HG03045 (cell line): Measurements from ENCODE around the gene CCL15.
"Not testable (repeated sequence)": the region's sequence is repeated elsewhere in the genome, so short reads cannot be mapped to it uniquely, and the experiment has no call there.

ENCODE experiments used
- ATAC-seq: cut with Tn5 transposase; IDR thresholded peaks from one replicate; pipeline ENCODE4 v1.9.1; 2021; ENCODE audit warnings: mild to moderate bottlenecking, moderate library complexity; ENCODE audit not compliant: unreplicated experiment

Gene CCL15, protein sequence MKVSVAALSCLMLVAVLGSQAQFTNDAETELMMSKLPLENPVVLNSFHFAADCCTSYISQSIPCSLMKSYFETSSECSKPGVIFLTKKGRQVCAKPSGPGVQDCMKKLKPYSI

DNA sequence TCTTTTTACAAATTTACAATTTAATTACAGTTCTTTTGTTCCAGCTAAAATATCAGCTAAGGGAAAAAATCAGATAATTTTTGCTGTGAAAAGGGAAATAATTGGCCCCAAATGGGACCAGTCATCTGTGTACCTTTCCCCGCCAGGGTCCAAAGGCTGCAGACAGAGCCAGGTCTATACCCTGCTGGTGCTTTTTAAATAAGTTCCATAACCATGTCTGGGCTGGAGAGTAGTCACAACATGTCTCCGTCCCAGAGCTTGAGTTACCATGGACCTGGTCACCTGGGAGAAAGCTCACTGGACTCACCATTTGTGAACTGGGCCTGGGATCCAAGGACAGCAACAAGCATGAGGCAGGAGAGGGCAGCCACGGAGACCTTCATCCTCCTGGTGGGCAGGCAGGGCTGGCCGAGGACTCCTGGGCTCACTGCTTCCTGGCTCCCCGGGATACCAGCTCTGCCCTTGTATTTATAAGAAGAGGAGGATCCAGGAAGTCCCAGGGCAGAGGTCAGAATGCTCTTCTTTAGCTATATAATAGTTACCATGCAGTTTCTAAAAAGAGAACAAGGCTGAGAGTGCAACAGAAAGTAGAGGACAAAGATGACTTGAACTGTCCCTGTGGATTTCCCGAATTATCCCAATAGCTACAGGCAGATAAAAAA is at the start of gene CCL15:
Gene CCL15 (minus strand): TSS at position 444 of the 662 bp plus-strand sequence. CDS start 61 bp downstream, at position 383.
- no peak for ATAC-seq

DNA sequence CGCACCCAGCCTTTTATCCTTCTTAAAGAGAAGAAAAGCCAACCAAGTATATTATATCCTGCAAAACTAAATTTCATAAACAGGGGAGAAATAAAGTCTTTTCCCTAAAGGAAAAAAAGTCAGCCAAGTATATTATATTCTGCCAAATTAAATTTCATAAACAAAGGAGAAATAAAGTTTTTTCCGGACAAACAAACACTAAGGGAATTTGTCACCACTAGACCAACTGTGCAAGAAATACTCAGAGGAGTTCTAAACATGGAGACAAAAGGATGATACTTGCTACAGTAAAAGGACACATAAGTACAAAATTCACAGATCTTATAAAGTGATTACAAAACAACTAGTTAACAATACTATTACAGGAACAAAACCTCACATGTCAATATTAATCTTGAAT is 48.3 kb upstream of the CCL15 start:
- ATAC-seq = no peak

DNA sequence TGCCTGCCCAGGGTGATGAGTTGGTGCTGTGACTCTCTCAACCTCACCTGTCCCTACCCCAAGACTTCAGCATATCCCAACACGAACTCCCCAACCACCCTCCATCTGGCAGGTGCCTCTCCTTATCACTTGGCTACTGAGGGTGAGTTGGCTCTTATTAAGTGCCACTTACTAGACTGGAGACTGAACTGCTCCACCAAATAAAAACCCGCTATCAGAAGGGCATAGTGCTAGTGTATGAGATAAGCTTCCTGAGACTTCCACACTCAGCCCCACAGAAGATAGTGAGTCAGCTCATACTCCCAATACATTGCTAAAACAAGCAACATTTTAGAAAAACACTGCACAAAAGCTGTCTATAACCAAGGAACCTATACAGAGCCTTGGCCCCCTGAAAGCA is 46.7 kb upstream of the CCL15 start:
- ATAC-seq = no peak

DNA sequence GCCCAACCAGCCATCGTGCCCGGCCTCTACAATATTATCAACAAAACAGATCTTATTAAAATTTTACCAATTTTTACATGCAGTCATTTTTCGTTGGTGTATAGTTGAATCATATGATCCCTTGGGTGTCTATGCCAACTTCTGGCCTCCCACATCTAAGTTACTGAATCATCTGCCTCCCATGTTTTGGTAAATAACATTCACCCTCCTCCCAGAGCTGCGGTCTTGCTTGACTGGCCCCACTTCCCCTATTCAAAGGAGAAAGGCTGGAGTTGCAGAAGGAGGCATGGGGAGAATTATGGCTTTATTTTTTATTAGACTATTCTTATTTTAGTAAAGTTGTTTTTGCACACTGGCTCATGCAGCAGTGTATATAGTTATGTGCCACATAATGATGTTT is 34.9 kb upstream of the CCL15 start:
- ATAC-seq = no peak

DNA sequence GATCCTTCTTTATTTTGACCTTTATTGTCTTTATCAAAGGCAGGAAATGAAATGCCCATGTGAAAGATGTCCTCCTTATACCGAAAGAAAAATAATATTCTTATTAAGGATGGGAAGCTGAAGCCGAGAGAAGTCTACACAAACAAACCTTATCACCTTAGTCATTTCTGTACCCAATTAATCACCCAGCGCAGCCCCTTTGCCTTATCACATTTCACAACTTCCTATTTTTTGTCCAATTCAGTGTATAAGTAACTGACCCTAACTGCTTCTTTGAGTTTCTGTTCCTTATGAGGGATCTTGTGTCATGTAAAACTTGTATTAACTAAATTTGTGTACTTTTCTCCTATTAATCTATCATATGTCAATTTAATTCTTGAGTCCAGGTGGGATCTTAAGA is 32.8 kb upstream of the CCL15 start:
- no peak for ATAC-seq

DNA sequence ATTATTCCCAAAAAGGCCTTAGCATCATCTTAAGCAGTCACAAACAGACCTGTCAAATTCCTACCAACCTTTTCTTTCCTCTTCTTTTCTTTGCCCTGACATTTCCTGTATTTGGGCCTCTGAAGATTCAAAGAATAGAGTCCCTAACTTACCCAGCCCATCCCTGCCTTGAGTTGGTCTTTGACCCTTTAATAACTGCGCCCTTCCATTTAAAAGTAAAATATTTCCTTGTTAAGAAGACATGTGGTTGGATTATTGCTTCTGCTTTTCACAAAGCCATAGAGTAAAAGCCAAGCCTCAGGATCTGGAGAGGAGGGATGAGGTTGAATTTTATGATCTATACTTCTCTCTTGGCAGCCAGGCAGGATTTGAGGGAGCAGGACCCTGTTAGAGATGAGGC is 29.6 kb upstream of the CCL15 start:
- no peak for ATAC-seq

DNA sequence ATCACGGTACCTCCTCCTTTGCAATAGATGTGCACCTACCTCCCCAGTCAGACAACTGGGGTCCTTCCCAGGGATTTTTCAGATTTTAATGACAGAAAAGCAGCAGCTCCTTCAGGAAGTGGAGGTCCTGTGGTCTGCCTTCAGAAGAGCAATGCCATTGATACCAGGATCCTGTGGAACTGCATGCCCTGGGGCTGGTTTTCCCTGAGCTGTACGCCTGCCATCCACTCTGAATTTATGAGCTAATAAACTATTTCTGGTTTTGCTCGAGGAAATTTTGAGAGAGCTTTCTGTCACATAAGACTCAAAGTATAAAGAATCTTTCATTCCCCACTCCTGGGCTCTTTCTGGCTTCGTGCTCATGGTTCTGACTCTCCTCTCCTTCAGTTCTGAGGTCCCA is 26.4 kb upstream of the CCL15 start:
- no peak for ATAC-seq

DNA sequence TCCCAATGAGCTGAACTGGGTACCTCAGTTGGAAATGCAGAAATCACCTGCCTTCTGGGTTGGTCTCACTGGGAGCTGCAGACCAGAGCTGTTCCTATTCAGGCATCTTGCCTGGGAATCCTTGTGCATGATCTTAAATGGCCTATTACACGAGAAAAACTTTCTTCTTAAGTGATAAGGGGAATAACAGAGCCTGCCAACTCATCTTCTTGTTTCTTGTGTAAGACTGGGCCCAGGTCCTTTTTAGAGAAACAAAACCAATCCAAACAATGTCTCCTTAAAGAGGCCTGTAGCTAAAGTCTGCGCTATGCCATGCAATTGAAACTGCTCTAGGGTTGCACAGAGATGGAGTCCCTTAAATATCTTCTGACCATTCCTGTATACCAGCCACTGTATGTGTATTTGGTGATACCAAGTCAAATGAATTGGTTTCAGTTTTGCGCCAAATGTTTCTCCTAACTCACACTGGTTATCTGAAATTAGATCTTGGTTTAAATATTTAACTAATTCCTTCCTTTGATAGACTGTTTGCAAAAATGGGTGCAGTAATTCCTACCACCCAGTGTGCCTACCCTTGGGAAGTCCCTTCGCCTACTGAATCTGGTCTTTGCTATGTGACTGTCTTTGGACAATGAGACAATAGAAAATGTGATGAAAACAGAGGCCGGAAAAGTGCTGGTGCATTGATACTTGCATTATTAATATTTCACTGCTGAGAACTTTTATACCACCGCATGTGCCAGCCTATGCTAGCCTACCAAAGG is 22.9 kb upstream of the CCL15 start:
- no peak for ATAC-seq

DNA sequence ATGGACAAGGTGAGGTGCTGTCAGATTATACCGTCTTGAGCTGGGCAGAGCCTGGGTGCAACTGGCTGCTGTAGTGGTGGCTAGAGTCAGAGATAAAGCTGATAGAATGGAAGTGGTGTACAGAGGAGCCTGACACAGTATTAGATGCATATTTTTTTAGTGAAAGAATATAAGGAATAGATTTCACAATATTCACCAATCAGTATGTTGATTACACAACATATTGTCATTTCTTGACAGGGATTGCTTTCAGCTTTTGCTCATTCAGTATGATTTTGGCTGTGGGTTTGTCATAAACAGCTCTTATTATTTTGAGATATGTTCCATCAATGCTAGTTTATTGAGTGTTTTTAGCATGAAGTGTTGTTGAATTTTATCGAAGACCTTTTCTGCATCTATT is 18.1 kb upstream of the CCL15 start:
- no peak for ATAC-seq

DNA sequence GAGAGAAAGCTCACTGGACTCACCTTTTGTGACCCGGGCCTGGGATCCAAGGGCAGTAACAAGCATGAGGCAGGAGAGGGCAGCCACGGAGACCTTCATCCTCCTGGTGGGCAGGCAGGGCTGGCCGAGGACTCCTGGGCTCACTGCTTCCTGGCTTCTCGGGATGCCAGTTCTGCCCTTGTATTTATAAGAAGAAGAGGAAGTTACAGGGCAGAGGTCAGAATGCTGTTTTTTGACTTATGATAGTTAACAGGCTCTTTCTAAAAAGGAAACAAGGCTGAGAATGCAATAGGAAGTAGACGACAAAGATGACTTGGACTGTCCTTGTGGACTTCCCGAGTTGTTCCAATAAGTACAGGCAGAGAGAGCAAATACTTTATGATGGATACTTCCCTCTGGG is 16.4 kb upstream of the CCL15 start, which contains the start of gene CCL23:
Gene CCL23 (minus strand): TSS at position 174 of the 400 bp plus-strand sequence. CDS start 75 bp downstream, at position 99.
- ATAC-seq = no peak

DNA sequence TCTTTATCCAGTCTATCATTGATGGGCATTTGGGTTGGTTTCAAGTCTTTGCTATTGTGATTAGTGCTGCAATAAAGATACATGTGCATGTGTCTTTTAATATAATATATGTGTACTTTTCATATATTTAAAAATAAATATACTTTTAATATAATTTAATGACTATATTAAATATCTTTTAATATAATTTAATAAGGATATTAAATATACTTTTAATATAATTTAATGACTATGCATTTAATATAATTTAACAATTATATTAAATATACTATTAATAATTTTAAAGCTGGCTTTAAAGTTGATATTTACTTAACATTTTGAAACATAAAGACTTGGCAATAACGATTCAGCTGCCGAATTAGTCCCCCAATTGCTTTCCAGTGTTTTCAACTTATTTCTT is 15.2 kb upstream of the CCL15 start:
- ATAC-seq = no peak

DNA sequence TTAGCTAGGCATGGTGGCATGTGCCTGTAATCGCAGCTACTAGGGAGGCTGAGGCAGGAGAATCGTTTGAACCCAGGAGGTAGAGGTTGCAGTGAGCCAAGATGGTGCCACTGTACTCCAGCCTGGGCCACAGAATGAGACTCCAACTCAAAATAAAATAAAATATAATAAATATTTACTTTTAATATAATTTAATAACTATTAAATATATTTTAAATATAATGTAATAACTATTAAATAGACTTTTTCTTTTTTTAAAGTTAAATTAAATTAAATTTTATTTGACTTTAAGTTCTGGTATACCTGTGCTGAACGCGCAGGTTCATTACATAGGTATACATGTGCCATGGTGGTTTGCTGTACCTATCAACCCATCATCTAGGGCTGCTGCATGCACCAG is 14.5 kb upstream of the CCL15 start:
- not testable (repeated sequence) for ATAC-seq

DNA sequence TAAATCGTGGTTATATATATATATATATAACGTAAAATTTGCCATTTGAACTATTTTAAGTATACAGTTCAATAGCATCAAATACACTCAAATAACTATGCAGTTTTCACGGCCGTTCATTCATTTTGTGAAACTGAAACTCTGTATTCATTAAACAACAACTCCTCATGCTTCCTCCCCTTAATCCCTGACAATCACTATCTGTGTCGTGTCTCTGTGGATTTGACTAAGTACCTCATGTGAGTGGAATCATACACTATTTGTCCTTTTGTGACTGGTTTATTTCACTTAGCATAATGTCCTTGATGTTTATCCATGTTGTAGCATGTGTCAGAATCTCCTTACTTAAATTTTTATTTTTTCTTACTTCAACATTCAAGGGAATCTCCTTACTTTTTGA is 13.6 kb upstream of the CCL15 start:
- no peak for ATAC-seq

DNA sequence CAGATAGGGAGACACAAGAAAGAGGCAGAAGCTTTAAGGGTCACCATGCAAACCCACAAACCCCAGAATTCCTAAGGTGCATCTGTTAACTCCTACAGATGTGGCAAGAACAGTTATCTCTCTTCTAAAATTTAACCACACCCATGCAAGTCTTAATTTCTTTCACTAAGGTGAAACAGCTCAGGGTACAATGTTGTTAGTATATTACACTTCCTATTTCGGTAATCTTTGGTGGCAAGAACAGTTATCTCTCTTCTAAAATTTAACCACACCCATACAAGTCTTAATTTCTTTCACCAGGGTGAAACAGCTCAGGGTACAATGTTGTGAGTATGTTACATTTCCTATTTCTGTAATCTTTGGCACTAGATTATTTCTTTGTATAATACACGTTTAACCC is 9.8 kb upstream of the CCL15 start:
- no peak for ATAC-seq

DNA sequence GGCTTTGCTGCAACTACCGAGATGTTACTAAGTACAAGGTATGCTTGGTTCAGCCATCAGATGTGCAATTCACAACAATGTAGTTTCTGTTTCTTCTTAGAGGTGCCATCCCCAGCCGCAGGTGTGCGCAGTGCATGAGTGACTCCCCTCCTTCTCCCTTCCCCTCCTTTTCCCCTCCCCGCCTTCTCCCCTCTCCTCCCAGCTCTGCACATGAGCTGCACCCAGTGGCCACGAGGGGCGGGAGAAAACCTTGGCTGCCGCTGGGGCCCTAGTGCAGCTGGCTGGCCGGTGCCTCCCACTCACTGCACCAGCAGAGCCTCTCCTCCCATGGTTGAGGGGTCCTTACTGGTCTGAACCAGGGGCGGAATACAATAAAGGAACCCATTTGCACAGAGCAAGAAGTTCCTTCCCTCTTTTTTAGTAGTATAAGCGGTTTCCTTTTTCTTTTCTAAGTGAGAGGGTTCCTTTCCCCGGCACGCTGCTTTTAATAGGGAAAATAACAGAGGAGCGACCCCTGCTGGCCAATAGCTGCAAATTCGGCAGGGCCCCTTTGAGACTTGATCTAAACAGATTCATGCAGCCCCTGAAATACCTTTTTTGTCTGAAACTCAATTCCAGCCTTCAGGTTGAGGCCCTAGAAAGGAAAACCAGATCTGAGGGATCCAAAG is 7.8 kb upstream of the CCL15 start:
- ATAC-seq = no peak

DNA sequence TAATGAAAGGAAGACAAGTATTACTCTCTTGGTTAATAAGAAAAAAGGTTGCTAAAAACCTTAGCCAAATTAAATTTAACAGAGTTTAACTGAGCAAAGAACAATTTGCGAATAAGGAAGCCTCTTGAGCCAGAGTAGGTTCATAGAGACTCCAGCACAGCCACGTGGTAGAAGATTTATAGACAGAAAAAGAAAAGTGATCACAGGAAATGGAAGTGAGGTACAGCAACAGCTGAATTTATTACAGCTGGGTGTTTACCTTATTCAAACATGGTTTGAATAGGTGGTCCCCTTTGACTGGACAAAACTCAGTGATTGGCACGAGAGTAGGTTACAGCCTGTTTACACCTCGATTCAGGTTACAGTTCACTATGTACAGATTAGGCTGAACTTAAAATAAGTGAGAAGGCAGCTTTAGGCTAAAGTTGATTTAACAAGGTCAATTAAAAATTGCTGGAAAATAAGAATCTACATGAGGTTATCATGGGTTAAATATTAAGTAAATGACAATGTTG is 3.3 kb upstream of the CCL15 start:
- ATAC-seq = no peak

DNA sequence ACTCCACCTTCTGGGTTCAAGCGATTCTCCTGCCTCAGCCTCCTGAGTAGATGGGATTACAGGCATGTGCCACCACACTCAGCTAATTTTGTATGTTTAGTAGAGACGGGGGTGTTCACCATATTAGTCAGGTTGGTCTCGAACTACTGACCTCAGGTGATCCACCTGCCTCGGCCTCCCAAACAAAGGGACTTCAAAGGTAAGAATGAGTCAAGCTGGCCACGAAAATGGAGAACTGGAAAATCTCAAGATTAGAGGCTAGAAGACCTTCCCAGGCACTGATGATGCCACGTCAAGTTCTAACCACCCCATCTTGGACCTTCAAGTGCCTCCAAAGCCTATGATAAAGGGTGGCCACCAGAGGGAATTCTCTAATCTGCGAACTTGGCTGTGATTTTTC is 1.3 kb upstream of the CCL15 start:
- no peak for ATAC-seq

DNA sequence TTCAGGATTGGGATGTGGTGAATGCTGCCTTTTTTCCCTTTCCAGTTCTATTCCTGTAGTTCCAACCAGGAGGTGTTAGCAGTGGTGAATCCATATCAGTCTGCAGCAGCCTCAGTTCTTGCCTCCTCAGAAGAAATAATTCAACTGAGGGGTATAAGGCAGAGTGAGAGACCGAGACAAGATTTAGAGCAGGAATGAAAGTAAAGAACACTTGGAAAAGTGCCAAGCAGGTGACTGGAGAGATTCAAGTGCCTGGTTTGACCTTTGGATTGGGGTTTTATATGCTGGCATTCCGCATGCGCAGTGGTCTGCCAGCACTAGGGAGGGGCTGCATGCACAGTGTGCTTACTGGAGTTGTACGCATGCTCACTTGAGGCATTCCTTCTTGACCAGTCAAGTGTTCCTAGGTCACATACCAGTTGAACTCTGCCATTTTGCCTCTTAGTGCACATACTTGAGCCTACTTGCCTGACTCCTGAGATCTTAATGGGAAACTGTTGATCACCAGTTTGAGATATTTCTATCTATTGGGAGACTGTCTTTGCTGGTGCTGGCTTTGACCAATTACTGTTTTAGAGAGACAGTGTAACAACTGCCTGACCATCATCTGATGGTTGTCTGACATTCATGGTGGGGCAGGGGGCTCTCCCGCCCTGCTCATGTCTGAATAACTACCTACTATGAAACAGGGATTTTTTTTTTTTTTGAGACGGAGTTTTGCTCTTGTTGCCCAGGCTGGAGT is 680 bp upstream of the CCL15 start:
- ATAC-seq = no peak

DNA sequence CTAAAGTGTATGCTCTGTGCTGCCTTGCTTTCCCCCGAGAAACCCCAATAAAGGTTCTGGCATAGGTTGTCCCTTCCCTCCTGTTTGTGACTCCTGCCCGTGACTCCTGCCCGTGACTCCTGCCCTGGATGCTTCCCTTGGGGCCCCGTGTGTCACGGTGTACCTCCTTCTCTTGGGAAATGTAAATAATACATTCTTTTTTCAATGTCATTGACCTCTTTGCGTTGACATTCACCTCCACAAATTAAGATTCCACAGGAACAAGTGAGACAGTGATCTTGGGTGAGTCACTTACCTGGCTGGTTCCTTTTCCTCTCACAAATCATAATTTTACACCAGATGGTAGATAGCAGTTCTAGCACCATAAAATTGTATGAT is 632 bp downstream of the CCL15 start:
- no peak for ATAC-seq

DNA sequence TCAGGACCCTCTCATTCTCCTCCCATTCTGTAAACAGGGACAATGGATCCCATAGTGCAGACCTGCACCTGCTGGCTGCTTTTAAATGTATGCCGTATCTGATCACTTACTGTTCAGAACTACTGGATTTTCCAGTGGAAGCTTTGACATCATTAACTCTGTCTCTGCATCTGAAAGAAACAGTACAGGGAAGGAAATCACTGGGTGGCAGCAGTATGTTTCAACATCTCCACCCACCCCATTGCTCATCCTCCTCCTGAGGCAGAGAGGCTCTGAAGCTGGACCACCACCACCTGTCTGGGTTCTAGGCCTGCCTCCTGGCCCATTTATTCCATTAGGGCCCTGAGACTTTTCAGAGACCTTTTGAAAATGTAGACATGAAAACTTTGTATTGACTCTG is 2.6 kb downstream of the CCL15 start:
- no peak for ATAC-seq

DNA sequence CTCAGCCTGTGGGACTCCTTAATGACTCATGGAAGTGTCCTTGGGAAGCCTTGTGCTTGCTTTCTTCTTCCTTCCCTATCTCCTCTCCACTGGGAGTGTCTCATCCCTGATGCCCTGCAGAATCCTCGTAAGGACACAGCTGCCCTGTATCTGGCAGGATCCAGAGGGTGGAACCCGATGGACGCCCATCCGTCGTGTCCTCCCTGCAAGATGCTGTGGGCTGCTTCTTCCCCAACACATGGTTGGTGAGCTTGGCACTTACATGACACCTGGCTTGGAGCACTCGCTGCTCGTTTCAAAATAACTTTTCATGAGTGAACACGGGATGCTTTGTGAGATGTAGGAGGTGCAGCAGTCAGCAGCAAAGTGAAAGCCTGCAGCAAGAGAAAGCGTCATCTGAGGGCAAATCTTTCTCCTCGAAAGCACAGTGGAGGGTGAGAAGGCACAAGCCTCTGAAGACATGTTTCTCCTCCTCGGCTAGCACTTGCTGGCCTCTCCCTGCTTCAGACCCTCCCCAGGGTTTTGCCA is 3.3 kb downstream of the CCL15 start:
- ATAC-seq = no peak
